Thyroid gland (tissue), 4 donors: Measurements from ENCODE around the gene ATF7.
A peak's percentile ranks its signal among the peaks of the same experiment; 100 is the strongest.

Source experiments
- CTCF ChIP-seq, 6 experiments: fragments of 200-600 bp in 3 of 6; fragments of 450-650 bp in 3 of 6; sonication (generic) in 3 of 6; IDR thresholded peaks; one replicate each; pipeline ENCODE4 v1.5.1; 2016 to 2019; ENCODE audit warnings: antibody characterized with exemption in 6 of 6, mild to moderate bottlenecking in 2 of 6, inconsistent platforms in 1 of 6, moderate library complexity in 1 of 6
- POLR2A ChIP-seq, 2 donors: fragments of 450-650 bp; IDR thresholded peaks; one replicate each; pipeline ENCODE4 v1.6.1; 2017; ENCODE audit warnings: antibody characterized with exemption in 2 of 2, mild to moderate bottlenecking in 2 of 2, moderate library complexity in 1 of 2

- TF ChIP-seq CTCF (IDR thresholded peaks at IDR 0.05): no peak
- peak; percentile 52 to 87 for TF ChIP-seq POLR2A (IDR thresholded peaks at IDR 0.05)
Measured at GRCh38 chr12:53492830-53493609, 133.2 kb downstream of the ATF7 start.
